Left ventricle myocardium inferior (tissue), 1 donor: ENCODE data around the gene LCN10. TPM values are rescaled to one million over a fixed set of nuclear protein-coding genes. Genes with fewer than 3 reads are reported as not detected.
A peak's percentile ranks its signal among the peaks of the same experiment; 100 is the strongest.

Experiments used
- DNase-seq: peaks from one replicate; pipeline ENCODE4 v3.0.0-alpha.2; 2020
- H3K27ac ChIP-seq: fragments of 200-600 bp; replicated peaks from 2 replicates; pipeline ENCODE4 v1.8.0; 2021
- H3K27me3 ChIP-seq: fragments of 200-600 bp; 2 replicates; pipeline ENCODE4 v1.8.0; 2021; ENCODE audit warnings: low read depth
- H3K36me3 ChIP-seq: fragments of 200-600 bp; 2 replicates; pipeline ENCODE4 v1.8.0; 2021
- H3K4me1 ChIP-seq: fragments of 200-600 bp; 2 replicates; pipeline ENCODE4 v1.8.0; 2021
- H3K4me3 ChIP-seq: fragments of 200-600 bp; 2 replicates; pipeline ENCODE4 v1.8.0; 2021; ENCODE audit warnings: mild to moderate bottlenecking, moderate library complexity
- H3K9me3 ChIP-seq: fragments of 200-600 bp; replicated peaks from 2 replicates; pipeline ENCODE4 v1.8.0; 2021
- CTCF ChIP-seq: fragments of 200-600 bp; IDR thresholded peaks from 2 replicates; pipeline ENCODE4 v1.8.0; 2021; ENCODE audit warnings: antibody characterized with exemption, mild to moderate bottlenecking, borderline replicate concordance
- intact Hi-C: fragments of 100-400 bp; cut with micrococcal nuclease; formaldehyde crosslinking; loops from one replicate; pipeline ENCODE4 v1.11.0; 2022
- total RNA-seq: library from RNA; stranded (reverse); fragmentation: NEBNext Ultra II Directional; extraction: Animal tissue kit (Norgen Biotek cat#: 25700); gene quantifications from one replicate; pipeline ENCODE4 v1.2.1, GENCODE V29; 2021
- donor health status: DM: no; HTN: yes; CAD: no; lungs with severe emphysema.

LCN10 gene
- total RNA-seq, 1 donor from 2014 or later: 9.6 TPM

GRCh38 chr9:136734837-136735496, 7.8 kb downstream of the LCN10 start:
- no peak overlapping the region for H3K4me3 ChIP-seq
- no peak overlapping the region for H3K27ac ChIP-seq
- no peaks in the 10 kb centered on the region for H3K36me3 ChIP-seq
- no peak for DNase-seq
- intact Hi-C loops: no loop called here
- H3K4me1 ChIP-seq: no peaks in the 10 kb centered on the region
- H3K9me3 ChIP-seq: no peaks in the 10 kb centered on the region
- no peak for TF ChIP-seq CTCF
- no peaks in the 10 kb centered on the region for H3K27me3 ChIP-seq

GRCh38 chr9:136733611-136734010, 9.1 kb downstream of the LCN10 start:
- Histone ChIP-seq H3K4me3 (no peak overlapping the region), H3K36me3 (no peaks in the 10 kb centered on the region), H3K27me3 (no peaks in the 10 kb centered on the region), H3K9me3 (no peaks in the 10 kb centered on the region), H3K4me1 (peaks cover 12% of the 10 kb centered on the region), H3K27ac (no peak overlapping the region)
- intact Hi-C loops: no loop called here
- TF ChIP-seq CTCF: no peak
- DNase-seq: no peak

GRCh38 chr9:136732444-136733178, 10.1 kb downstream of the LCN10 start:
- no peaks in the 10 kb centered on the region for H3K27me3 ChIP-seq
- TF ChIP-seq CTCF: no peak
- no peaks in the 10 kb centered on the region for H3K9me3 ChIP-seq
- no peak overlapping the region for H3K27ac ChIP-seq
- DNase-seq: no peak
- intact Hi-C loops: no loop called here
- H3K4me1 ChIP-seq: peaks cover 21% of the 10 kb centered on the region
- H3K4me3 ChIP-seq: no peak overlapping the region
- no peaks in the 10 kb centered on the region for H3K36me3 ChIP-seq

- intact Hi-C loops: no loop called here
Measured at GRCh38 chr9:136729926-136730325, 12.8 kb downstream of the LCN10 start.

GRCh38 chr9:136729144-136729543, 13.6 kb downstream of the LCN10 start:
- intact Hi-C loops: no loop called here
- H3K4me3 ChIP-seq: peak overlapping the region; percentile 85
- no peaks in the 10 kb centered on the region for H3K27me3 ChIP-seq
- DNase-seq: no peak
- H3K36me3 ChIP-seq: peaks cover 28% of the 10 kb centered on the region
- no peak for TF ChIP-seq CTCF
- no peaks in the 10 kb centered on the region for H3K9me3 ChIP-seq
- peaks cover 56% of the 10 kb centered on the region for H3K4me1 ChIP-seq
- peak overlapping the region; percentile 87 for H3K27ac ChIP-seq

More at GRCh38 chr9:136729926-136730325, 12.8 kb downstream of the LCN10 start:
- H3K27ac ChIP-seq: no peak overlapping the region
- H3K36me3 ChIP-seq: peaks cover 20% of the 10 kb centered on the region
- no peak for TF ChIP-seq CTCF
- H3K4me1 ChIP-seq: peaks cover 48% of the 10 kb centered on the region
- no peaks in the 10 kb centered on the region for H3K27me3 ChIP-seq
- H3K9me3 ChIP-seq: no peaks in the 10 kb centered on the region
- DNase-seq: no peak
- H3K4me3 ChIP-seq: no peak overlapping the region
